SHP77 treated with DMSO at 0.1 percent for 48 hours (cell line): ENCODE measurements around the gene LGALS1.
A peak's percentile ranks its signal among the peaks of the same experiment; 100 is the strongest.

ENCODE experiments used
- DNase-seq: peaks from one replicate; lab custom pipeline; 2025; lab: John Stamatoyannopoulos, UW

Gene LGALS1

DNA sequence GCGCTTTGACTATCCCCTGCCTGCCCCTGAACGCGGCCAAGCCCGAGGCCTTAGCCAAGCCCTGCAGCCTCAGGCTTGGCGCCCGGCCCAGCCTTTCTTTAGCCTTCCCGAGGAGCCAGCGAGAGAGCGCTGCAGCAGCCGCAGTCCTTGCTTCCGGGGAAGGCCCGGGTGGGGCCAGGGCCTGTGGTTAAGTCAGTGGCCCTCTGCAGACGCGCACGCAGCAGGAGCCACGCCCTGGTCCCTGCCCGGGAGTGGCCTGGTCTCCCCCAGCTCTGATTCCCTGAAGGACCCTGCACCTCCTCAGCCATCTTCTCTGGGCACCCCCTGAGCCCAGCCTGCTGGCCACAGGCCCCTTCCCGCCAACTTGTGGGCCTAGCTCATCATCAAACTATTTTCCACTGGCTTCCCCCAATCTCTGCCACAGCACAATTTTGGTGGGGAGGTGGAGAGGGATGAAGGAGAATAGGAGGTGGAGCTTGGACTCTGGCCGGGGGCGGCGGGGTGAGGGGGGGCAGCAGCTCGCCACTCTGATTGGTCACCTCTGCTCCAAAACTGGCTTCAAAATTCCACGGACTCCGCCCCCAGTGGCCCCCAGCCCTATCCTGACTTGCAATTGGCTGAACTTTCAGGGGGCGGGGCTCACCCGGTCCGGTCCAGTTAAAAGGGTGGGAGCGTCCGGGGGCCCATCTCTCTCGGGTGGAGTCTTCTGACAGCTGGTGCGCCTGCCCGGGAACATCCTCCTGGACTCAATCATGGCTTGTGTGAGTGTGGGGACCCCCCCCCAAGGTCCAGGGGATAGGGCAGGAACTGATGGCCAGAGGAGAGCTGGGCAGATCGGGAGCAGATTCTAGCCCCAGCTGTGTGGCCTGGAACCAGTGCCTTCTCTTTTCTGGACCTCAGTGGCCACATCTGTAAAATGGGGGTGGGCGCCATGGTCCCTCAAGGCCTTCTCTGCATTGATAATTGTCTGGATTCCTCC is at the start of gene LGALS1:
LGALS1 (plus strand) TSS at position 686 of the 979 bp plus-strand sequence; CDS start at position 753, 67 bp downstream.
- peak; percentile 81 for DNase-seq

DNA sequence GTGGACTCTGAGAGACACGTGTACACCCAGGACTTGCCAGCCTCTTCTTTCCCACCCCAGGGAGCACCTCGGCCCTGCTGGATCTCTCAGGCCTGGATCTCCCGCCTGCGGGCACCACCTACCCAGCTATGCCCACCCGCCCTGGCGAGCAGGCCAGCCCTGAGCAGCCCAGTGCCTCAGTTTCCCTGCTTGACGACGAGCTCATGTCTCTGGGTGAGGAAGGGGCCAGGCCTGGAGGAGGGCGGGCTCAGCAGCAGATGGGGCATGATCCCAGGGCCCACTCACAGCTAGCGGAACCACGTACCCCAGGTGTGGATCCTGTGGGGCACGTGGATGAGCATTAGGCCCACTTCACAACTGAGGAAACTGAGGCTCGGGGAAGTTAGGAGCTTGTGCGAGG is 49.7 kb upstream of the LGALS1 start:
- DNase-seq = no peak

DNA sequence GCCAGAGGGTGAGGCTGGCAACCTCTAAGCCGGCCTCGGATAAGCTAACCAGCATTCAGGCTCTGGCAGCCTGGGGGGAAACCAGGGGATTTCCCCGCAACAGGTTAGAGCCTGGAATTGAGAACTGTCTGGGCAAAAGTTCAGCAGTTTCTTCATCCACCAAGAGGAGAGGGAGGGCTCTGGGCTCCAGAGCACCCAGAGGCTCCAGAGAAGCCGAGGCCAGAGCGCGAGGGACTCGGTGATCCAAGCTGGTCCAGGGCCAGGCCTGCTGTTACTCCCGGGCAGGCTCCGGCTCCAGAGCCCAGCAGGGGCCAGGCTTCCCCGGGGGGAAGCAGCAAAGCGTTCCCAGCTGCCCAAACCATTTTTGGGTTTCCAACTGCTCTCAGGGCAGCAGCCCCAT is 49.3 kb upstream of the LGALS1 start:
- no peak for DNase-seq

DNA sequence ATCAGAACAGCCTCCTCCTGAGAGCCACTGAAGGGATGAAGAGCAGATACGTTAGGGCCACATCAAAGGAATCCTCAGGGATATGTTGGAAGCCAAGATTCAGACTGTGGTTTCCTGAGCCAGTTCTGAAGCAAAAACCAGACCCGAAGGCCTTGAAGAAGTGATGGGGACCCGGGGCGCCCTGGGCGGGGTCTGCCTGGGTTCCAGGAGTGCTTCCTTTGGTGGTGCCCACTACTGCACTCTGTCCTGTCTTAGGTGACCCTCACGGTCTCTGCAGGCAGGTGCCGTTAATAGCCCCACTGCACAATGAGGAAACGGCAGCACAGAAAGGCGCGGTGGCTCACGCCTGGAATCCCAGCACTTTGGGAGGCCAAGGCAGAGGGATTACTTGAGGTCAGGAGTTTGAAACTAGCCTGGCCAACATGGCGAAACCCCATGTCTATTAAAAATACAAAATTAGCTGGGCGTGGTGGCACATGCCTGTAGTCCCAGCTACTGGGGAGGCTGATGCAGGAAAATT is 48.8 kb upstream of the LGALS1 start:
- no peak for DNase-seq

DNA sequence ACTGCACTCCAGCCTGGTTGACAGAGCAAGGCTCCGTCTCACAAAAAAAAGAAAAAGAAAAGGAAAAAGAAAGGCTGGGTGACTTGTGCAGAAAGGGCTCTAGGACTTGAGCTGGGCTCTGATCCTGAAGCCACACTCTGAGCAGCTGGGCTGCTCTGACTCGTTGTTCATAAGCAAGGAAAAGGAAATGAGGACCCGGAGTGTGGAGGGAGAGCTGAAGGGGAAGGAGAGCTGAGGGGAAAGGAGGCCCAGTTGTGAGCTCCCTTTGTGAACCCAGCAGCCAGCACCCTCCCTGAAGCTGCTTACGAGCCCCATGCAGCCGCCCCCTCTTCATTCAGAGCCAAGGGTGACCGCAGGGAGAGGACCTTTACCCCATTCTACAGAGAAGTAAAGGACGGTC is 48.3 kb upstream of the LGALS1 start:
- DNase-seq = no peak

DNA sequence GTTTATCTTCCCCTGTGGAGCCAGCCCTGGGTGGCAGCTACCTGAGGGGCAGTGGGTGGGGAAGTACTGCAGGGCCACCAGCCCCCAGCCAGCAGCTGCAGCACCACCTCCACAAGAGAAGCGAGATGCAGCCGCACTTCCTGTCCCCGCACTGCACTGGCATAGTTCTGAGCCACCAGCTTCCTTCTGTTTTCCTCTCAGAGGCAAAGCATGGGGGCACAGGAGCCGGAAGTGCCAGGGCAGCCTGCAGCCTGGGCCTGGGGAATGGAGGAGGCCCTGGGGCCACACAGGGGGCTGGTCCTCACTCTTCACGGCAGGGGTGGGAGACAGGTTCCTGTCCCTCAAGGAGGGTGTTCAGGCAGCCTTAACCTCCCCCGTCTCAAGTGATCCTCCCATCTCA is 47.9 kb upstream of the LGALS1 start:
- DNase-seq = no peak

DNA sequence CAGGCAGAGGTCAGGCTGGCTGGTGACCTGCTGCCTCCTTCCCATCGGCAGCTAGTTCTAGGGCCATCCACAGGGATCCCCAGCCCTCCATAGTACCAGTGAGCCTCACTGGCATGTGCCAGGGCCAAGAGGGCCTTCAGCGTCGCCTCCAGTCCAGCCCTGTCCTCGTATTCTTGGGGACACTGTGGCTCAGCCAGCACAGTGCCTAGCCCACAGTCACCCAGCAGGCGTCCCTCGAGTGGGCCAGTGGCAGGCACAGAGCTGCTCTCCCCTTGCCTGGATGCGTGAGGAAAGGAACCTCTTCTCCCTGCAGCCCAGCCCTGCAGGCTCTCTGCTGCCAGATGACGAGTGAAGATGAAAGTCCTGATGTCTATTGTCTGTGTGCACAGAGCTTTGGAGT is 46.6 kb upstream of the LGALS1 start:
- DNase-seq = no peak

DNA sequence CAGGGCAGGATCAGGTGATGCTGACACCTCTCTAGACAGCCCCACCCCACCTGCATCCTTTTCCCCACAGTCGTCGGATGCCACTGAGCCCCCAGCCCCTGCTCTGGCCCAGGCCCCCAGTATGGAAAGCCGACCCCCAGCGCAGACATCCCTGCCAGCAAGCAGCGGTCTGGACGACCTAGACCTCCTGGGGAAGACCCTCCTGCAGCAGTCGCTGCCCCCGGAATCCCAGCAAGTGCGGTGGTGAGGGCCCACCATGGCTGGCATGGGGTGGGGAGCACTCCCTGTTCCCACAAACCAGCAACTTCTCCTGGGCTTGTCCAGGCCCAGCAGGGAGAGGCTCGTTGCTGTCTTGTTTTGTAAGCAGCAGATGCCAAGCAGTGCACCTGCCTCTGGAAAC is 45.5 kb upstream of the LGALS1 start:
- DNase-seq = no peak

DNA sequence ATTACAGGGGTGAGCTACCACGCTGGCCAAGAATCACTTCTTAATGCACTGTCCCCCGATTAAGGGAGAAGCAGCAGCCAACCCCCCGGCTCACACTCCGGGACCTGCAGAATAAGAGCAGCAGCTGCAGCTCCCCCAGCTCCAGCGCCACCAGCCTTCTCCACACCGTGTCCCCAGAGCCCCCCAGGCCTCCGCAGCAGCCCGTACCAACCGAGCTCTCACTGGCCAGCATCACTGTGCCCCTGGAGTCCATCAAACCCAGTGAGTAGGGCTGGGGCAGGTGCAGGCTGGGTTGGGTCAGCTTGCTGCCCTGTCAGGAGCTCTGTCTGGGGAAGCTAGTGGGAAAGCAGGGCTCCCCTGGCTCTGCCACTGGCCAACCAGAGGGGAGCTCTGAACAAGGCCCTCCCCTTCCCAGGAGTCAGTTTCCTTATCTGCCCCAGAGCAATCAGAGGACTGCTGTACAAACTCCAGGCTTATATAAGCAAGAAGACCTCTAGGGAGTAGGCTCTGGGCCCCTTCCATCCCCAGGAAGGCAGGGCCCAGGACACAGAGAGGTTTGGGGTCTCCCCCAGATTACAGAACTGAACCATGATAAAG is 44.5 kb upstream of the LGALS1 start:
- DNase-seq = no peak

DNA sequence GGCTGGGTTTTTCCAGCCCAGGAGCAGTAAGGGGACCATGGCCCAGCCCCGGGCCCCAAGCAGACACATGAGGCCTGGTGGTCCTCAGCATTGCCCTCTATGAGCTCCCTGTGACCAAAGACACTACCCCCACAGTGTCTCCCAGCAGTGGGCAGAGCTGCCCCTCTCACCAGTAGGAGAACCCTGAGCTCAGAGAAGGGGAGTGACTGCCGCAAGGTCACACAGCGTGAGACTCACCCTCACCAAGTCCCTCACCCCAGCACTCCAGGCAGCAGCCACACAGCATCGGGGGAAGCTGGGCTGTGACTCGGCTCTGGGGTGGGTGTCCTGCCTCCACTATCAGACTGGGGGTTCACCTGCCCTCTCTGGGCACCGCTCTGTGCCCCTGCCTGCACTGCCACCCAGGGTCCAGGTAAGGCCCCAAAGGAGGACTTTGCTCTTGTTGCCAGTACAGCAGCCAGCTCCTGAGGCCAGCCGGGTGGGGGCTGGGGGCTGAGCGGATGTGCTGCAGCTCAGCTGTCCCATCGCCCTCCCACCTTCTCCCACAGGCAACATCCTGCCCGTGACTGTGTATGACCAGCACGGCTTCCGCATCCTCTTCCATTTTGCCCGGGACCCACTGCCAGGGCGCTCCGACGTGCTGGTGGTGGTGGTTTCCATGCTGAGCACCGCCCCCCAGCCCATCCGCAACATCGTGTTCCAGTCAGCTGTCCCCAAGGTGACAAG is 43.8 kb upstream of the LGALS1 start:
- DNase-seq = no peak

DNA sequence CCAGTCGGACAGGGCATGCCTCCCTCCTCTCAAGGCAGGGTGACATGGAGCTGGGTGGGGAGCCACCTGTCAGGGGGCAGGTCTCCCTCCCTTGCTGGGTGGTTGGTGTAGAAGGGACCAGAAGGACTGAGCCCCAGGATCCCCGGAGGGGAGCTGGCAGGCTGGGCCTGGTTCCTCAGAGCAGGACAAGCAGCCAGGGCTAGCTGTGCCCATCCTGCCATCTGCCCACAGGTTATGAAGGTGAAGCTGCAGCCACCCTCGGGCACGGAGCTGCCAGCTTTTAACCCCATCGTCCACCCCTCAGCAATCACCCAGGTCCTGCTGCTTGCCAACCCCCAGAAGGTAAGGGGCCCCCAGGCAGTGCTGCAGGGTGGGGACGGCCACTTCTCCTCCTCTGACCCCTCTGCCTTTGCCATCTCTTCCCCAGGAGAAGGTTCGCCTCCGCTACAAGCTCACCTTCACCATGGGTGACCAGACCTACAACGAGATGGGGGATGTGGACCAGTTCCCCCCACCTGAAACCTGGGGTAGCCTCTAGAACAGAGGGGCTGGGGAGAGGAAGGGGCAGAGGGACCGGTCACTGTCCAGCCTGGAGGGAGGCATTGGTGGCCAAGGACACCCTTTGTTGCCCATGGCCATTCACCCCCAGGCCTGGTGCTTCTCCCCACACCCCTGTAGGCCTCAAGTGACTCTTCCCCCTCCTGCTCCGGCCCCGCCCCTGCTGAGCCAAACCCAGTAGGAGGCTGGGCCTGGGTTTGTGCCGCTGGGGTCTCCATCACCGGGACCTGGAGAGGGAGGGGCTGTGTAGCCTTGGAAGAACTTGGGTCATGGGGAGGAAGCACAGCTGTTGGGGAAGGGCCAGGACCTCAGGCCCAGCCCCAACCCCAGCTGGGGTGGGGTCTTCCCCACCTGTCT is 43.0 kb upstream of the LGALS1 start:
- no peak for DNase-seq

DNA sequence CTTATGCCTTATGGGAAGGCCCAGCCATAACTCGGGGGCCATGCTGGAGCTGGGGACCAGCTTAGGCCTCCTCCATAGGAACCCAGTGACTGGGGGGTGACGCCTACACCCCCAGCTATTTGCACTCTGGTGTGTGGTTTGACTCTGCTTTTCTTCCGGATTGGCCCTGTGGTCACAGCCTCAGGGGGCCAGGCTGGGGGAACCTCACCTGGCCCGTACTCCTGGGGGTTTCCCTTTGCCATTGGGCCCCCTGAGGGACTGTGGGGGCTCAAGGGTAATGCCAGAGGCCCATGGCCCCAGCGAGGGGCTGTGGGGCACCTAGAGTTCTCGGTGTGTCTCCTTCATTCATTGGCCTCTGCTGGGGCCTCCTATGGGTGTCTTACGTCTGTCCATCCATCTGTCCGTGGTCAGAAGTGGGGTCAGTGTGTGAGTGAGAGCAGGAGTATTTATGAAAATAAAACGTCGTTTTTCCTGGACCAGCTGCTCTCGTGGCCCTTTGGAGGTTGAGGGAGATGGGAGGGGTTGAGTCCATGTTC is 42.3 kb upstream of the LGALS1 start:
- no peak for DNase-seq

DNA sequence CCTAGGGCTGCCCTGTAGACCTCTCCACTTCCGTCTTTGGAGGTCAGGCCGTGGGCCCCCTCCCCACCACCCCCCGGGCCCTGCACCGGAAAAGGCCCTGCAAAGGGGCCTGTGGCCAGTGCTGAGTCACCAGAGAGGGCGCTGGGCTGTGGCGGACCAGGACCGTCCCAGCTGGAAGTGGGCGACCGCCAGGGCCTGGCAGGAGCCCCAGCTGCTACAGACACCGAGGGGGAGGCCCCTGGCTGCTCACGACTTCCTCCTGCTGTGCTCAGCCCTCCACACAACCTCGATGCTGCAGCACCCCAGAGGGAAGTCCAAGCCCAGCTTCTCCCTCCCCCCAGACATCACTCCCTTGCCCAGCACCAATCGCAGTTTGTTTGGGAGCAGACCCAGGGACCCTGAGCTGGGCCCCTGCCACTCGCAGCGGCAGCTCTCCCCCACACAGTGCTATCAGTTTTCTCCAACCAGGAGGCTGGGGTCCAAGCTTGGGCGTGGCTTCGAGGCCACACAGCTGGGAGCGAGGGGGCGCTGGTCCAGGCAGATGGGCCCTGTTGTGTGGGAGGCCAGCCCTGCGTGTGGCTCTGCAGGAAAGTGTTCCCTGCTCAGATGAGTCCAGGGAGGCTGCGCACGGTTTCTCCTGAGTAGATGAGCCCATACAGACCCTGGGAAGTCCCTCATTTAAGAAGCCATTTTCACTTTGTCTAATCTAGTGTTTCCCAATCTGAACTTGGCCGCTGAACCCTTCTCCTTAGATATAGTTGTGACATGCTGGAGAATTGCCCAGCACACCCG is 41.6 kb upstream of the LGALS1 start:
- DNase-seq = peak; percentile 43

DNA sequence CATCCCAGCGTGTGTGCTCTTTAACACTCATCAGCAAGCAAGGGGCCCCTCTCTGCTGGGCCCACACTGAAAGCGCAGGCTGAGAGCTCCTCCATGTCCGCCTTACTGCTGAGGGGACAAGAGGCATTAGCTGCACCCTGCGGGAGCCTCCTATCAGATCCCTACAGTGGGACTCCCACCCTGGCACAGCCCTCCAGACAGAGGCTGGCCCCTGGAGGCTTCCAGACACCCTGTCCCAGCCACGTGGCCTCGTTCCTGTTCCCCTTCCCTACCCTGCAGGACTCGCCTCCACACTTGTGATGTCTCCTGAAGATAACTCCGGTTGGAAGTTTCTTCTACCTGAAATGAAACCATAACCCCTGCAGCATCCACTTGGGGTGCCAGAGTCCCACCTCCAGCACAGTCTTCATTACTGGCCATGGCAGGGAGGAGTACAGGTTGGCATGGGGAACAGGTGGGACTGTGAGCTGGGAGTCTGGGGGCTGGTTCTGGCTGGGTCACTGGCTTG is 41.0 kb upstream of the LGALS1 start:
- no peak for DNase-seq

DNA sequence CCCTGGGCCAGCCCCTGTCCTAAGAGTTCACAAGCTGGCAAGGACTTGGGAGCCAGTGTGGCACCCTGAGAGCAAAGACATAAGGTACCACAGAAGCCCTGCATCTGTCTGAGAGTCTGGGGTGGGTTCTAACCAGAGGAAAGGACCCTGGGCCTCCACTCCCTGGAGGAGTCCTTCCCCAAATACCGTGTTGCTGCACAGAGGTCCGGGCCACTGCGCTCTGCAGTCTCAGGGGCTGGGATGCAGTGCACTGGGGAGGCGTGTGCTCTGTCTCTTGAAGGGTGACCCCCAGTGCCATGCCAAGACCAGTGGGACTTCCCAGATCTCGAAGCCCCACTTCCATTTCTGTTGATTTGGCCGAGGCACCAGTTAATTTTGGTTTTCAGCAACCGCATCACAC is 40.3 kb upstream of the LGALS1 start:
- no peak for DNase-seq

DNA sequence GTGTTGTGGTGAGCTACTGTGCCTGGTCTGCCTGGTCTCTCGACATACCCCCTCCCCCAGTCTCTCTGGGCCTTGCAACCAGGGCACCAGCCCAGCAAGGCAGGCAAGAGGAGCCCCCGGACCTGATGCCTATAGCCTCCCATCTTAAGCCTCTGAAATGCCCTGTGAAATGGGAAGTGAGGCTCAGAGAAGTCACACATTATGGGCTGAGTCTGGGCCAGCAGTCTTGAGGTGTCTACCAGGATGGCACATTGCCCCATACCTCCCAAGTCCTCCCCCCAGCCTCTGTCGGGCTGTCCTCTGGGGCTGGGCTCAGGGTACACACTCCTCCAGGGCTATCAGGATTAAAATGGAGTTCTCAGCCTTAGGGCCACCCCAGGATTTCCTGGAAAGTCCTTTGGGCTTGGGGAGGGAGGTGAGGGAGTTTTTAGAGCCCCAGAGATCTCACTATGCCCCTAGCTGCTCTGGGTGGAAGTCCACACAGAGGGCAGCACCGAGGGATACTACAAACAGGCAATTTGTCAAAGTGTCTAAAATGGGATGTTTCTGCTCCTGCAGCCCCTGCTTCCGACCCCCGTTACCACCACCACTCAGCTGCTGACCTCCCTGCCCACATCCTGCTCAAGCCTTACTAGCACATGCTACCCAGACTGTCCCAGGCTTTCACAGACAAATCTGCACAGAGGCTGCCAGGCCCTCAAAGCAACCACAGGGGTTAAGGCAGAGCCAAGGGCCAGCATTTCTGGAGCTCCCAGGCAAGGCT is 39.1 kb upstream of the LGALS1 start:
- no peak for DNase-seq

DNA sequence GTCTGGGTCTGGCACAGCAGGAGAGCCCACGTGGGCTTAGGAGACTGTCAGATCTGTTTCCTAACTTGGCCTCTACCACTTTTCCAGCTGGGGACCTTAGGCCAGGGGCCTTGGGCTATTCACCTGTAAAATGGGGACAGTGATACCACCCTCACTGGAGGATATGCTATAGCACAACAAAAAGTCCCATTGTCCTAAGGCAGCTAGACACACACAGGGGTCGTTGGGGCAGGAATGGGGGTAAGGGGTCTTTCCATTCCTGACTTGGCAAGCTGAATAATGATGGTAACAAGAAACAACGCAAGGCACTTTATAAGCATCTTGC is 38.5 kb upstream of the LGALS1 start:
- DNase-seq = no peak

DNA sequence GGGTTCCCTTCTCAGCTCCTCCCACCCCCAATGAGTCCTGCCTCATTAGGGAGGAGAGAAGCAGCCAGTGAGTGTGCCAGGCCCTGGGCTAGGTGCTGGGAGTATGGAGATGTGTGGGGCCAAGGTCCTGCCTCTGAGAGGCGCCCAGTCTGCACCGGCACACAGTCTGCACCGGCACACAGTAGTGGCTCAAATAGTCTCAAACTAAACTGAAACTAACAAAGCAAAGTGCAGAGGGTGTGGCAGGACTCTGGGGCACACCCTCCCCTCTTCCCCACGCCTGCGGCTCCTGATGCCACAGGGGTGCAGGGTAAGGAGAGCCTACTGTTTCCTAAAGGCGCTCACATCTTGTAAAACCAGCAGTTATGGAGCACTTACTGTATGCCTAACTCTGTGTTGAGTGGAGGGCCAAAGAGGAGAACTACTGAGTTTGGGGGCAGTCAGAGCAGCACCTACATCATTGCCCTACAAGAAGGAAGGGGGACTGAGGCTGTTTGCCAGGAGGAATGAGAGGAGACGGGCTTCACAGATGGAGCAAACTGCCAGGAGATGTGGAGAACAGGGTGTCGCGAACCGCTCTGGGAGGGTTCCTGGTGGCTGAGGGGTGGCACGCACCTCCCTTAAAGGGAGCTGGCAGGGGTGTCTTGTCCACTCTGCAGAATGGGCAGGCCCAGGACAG is 36.9 kb upstream of the LGALS1 start:
- no peak for DNase-seq
